NCI-H748 (cell line): ENCODE measurements around the gene ACTR1A.
"Not testable (repeated sequence)": the region's sequence is repeated elsewhere in the genome, so short reads cannot be mapped to it uniquely, and the experiment has no call there.

Experiments used
- DNase-seq: peaks from one replicate; lab custom pipeline; 2025; ENCODE audit not compliant: unreplicated experiment; lab: John Stamatoyannopoulos, UW

Gene ACTR1A

GRCh38 chr10:102455893-102456471 is 46.5 kb downstream of the ACTR1A start:
- no peak for DNase-seq

- not testable (repeated sequence) for DNase-seq
These were observed 47.6 kb downstream of the ACTR1A start for GRCh38 chr10:102454662-102455487.

GRCh38 chr10:102453502-102453901 is 49.0 kb downstream of the ACTR1A start:
- DNase-seq = no peak

GRCh38 chr10:102452672-102453340 is 49.7 kb downstream of the ACTR1A start:
- DNase-seq = no peak

GRCh38 chr10:102451105-102451969 is 51.2 kb downstream of the ACTR1A start, which contains the start of gene C10orf95:
Gene C10orf95 (minus strand): TSS chr10:102451543. CDS start chr10:102451093, 450 bp downstream.
- peak; percentile 38 for DNase-seq

GRCh38 chr10:102450374-102451104 is 52.0 kb downstream of the ACTR1A start:
- peak; percentile 93 for DNase-seq

- DNase-seq = no peak
These were observed 52.5 kb downstream of the ACTR1A start for GRCh38 chr10:102450124-102450373.

GRCh38 chr10:102449321-102450123 is 53.0 kb downstream of the ACTR1A start:
- DNase-seq = peak; percentile 85

- DNase-seq = no peak
These were observed 57.7 kb downstream of the ACTR1A start for GRCh38 chr10:102444851-102445250.

GRCh38 chr10:102438374-102438773 is 64.1 kb downstream of the ACTR1A start:
- no peak for DNase-seq

- DNase-seq = no peak
These were observed 65.0 kb downstream of the ACTR1A start for GRCh38 chr10:102437515-102437914.

GRCh38 chr10:102436312-102436711 is 66.2 kb downstream of the ACTR1A start:
- no peak for DNase-seq

- DNase-seq = no peak
These were observed 66.8 kb downstream of the ACTR1A start for GRCh38 chr10:102435529-102436233.

GRCh38 chr10:102435133-102435497 is 67.4 kb downstream of the ACTR1A start:
- DNase-seq = no peak

- DNase-seq = no peak
These were observed 67.9 kb downstream of the ACTR1A start for GRCh38 chr10:102434394-102435132.

- no peak for DNase-seq
These were observed 68.9 kb downstream of the ACTR1A start for GRCh38 chr10:102433619-102434046.

GRCh38 chr10:102432162-102432950 is 70.2 kb downstream of the ACTR1A start, which contains the start of gene CUEDC2:
Gene CUEDC2 (minus strand): TSS chr10:102432574. CDS start chr10:102425188, 7,386 bp downstream.
- peak; percentile 94 for DNase-seq
